SK-N-MC (cell line): ENCODE results near the gene SLC35B1.
A peak's percentile ranks its signal among the peaks of the same experiment; 100 is the strongest.

Experiments used
- DNase-seq: peaks from one replicate; pipeline ENCODE4 v3.0.0-alpha.2; 2011; ENCODE audit warnings: low read depth, low spot score
- H3K27ac ChIP-seq: fragments of 200-600 bp; sonication (generic); 2 replicates; pipeline ENCODE4 v1.5.1; 2016; ENCODE audit warnings: mixed run types
- H3K36me3 ChIP-seq: fragments of 200-600 bp; sonication (generic); 2 replicates; pipeline ENCODE4 v1.6.1; 2017; ENCODE audit warnings: antibody characterized with exemption, low read length, mixed read lengths; ENCODE audit not compliant: insufficient read depth
- H3K4me3 ChIP-seq: fragments of 200-600 bp; sonication (generic); 2 replicates; pipeline ENCODE4 v1.5.1; 2016
- H3K9ac ChIP-seq: fragments of 200-600 bp; sonication (generic); 2 replicates; pipeline ENCODE4 v1.8.0; 2017; ENCODE audit warnings: mixed run types, mixed read lengths; ENCODE audit not compliant: insufficient read length
- H3K9me3 ChIP-seq: fragments of 200-600 bp; sonication (generic); 2 replicates; pipeline ENCODE4 v1.6.1; 2017; ENCODE audit warnings: low read depth, mild to moderate bottlenecking, antibody characterized with exemption, low read length, moderate library complexity, mixed read lengths
- EZH2 ChIP-seq: fragments of 200-600 bp; sonication (generic); IDR thresholded peaks from one replicate; pipeline ENCODE4 v1.6.1; 2017; ENCODE audit warnings: antibody characterized with exemption
- FOXP2 ChIP-seq: optimal IDR thresholded peaks from 2 replicates; pipeline ENCODE3; 2011; ENCODE audit warnings: mild to moderate bottlenecking, moderate library complexity; ENCODE audit not compliant: insufficient read depth; ENCODE audit errors: extremely low read length, control extremely low read depth
- POLR2AphosphoS5 ChIP-seq: IDR thresholded peaks from 2 replicates; pipeline ENCODE4 v1.6.1; 2012; ENCODE audit warnings: mild to moderate bottlenecking, low read depth, low read length, borderline replicate concordance

Gene SLC35B1

GRCh38 chr17:49670002-49670401 lies 37.8 kb downstream of the SLC35B1 start:
- Histone ChIP-seq H3K36me3 (peaks cover 36% of the 10 kb centered on the region), H3K9ac (peak overlapping the region; percentile 32), H3K9me3 (no peaks in the 10 kb centered on the region), H3K4me3 (no peak overlapping the region), H3K27ac (peak overlapping the region; percentile 47; the same call in 1 of the 2 replicates)
- DNase-seq, result no peak
- TF ChIP-seq EZH2, result no peak
- TF ChIP-seq FOXP2, result no peak
- no peak for TF ChIP-seq POLR2AphosphoS5

GRCh38 chr17:49667854-49668253 lies 39.9 kb downstream of the SLC35B1 start:
- TF ChIP-seq FOXP2 (no peak), EZH2 (no peak), POLR2AphosphoS5 (no peak)
- no peaks in the 10 kb centered on the region; the same call in 1 of the 2 replicates for H3K9me3 ChIP-seq
- no peak overlapping the region for H3K9ac ChIP-seq
- DNase-seq, result no peak
- H3K4me3 ChIP-seq, result no peak overlapping the region
- H3K27ac ChIP-seq, result no peak overlapping the region
- H3K36me3 ChIP-seq, result peaks cover 41% of the 10 kb centered on the region

- H3K27ac ChIP-seq, result no peak overlapping the region
- no peak for DNase-seq
- peaks cover 50% of the 10 kb centered on the region for H3K36me3 ChIP-seq
- no peak overlapping the region for H3K4me3 ChIP-seq
- no peak overlapping the region for H3K9ac ChIP-seq
- no peaks in the 10 kb centered on the region; the same call in 1 of the 2 replicates for H3K9me3 ChIP-seq
- no peak for TF ChIP-seq POLR2AphosphoS5
- no peak for TF ChIP-seq FOXP2
- TF ChIP-seq EZH2, result no peak
Measured at GRCh38 chr17:49664706-49665211, 43.0 kb downstream of the SLC35B1 start.

- Histone ChIP-seq H3K36me3 (peaks cover 29% of the 10 kb centered on the region), H3K9ac (no peak overlapping the region), H3K27ac (no peak overlapping the region), H3K9me3 (no peaks in the 10 kb centered on the region; the same call in 1 of the 2 replicates), H3K4me3 (no peak overlapping the region)
- TF ChIP-seq FOXP2 (no peak), POLR2AphosphoS5 (no peak), EZH2 (no peak)
- DNase-seq, result no peak
Measured at GRCh38 chr17:49659661-49660382, 47.9 kb downstream of the SLC35B1 start.

- Histone ChIP-seq H3K4me3 (no peak overlapping the region), H3K9ac (no peak overlapping the region), H3K36me3 (peaks cover 7% of the 10 kb centered on the region; the same call in 1 of the 2 replicates), H3K9me3 (no peaks in the 10 kb centered on the region), H3K27ac (peak overlapping the region; percentile 68)
- DNase-seq, result no peak
- TF ChIP-seq POLR2AphosphoS5, result no peak
- TF ChIP-seq FOXP2, result no peak
- no peak for TF ChIP-seq EZH2
Measured at GRCh38 chr17:49656247-49656646, 51.5 kb downstream of the SLC35B1 start.
